Measurements from ENCODE around the gene USP49. TPM values are rescaled to one million over a fixed set of nuclear protein-coding genes. Genes with fewer than 3 reads are reported as not detected.

Gene USP49
- total and polyA plus RNA-seq, 2 experiments from 2014 or later: 0.97 to 1.2 TPM

DNA sequence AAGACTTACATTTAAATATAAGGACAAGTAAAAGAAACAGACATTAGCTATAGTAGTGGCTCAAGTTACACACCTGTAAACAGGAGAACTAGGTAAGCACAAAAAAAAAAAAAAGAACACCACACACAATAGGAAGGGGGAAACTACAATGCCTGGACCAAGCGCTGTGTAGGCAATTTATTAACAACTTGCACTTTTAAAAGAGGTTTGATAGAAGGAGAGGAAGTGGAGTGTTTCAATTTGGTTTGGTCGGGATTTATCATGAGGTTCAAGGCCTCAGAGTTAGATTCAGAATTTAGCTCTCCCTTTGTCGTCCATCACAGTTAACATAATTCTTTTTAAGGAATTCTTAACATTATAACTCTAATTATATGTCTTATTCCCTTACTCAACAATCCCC lies 1.1 kb upstream of the USP49 start:
- Histone ChIP-seq H3K27me3 (replicated peaks; ENCODE audit: insufficient read depth) (no peaks in the 10 kb centered on the region), H3K4me1 (ENCODE audit: insufficient read depth) (peaks cover 5% of the 10 kb centered on the region; the same call in 1 of the 2 replicates), H3K9me2 (ENCODE audit: insufficient read depth) (no peaks in the 10 kb centered on the region), H3K4me2 (ENCODE audit: unreplicated experiment) (peak overlapping the region; percentile 92), H4K20me1 (ENCODE audit: insufficient read depth) (no peaks in the 10 kb centered on the region), H2AFZ (peak overlapping the region; percentile 88; the same call in 1 of the 2 replicates), H3F3A (ENCODE audit: insufficient read depth) (0 out of 2 replicates have a peak, but pooled peaks cover 13% of the 10 kb centered on the region), H3K79me2 (ENCODE audit: insufficient read depth) (no peaks in the 10 kb centered on the region), H3K9ac (peak overlapping the region; percentile 81), H3K9me3 (ENCODE audit: low read depth) (no peaks in the 10 kb centered on the region), H3K36me3 (ENCODE audit: low read depth) (no peaks in the 10 kb centered on the region), H3K27ac (peak overlapping the region; percentile 57), H3K4me3 (peak overlapping the region; percentile 95)
- TF ChIP-seq EZH2phosphoT487 (IDR thresholded peaks at IDR 0.05; ENCODE audit: insufficient read depth, low read depth) (no peak), EZH2 (IDR thresholded peaks at IDR 0.05; ENCODE audit: insufficient read depth, poor library complexity, severe bottlenecking) (no peak)
- 78% methylated on average over 3 of the region's 3 CpGs for WGBS, 2 experiments (ENCODE audit: low coverage in 1 of 2, low lambda C conversion rate in 2 of 2, missing lambda C conversion rate in 2 of 2)
- no peak for DNase-seq
- in situ Hi-C loops (cut with MboI): no loop called here

DNA sequence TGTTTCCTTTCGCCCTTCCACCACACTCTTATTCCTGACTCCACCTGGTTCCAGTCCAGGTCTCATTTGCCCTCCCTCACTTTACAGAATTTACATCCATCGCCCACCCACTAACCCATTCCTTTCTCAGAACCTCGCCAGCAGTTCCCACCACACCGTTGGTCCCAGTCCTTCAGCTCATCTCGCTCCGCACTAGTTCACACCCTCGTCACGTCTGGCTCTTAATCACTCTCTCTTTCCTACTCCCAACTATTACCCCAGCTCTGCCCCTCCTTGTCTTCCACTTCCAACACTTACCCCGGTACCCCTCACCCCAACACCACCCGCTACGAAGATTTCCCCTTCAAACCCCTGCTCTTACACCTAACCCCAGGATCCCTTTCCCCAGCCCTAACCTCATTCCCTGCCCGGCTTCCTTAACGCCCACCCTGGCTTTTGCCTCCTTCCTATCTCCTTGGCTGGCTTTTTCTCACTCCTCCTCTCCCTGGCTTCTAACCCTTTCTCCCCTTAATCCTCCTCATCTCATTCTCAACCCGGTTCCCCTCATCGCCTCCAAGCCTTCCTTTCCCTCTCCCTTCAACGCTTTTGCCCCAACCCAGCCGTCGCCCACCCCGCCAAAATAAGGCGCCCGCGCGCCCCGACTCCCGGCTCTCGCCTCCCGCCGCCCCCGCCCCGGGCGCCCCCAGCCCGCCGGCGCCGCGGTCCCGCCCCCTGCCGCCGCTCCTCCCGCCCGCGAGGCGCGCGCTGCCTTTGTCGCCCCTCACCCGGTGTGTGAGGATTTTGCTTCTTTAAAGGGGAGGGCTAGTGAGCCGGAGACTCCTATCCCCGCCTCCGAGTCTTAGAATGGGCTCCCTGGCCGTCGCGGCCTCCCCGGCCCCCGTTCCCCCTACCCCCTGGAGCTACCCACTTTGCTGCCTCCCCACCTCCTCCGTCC lies 542 bp downstream of the USP49 start:
- peak overlapping the region; percentile 95 for H3K4me3 ChIP-seq
- in situ Hi-C loops (cut with MboI): no loop called here
- H3F3A ChIP-seq (ENCODE audit: insufficient read depth): 0 out of 2 replicates have a peak, but pooled peaks cover 13% of the 10 kb centered on the region
- peak overlapping the region; percentile 100 for H3K4me2 ChIP-seq (ENCODE audit: unreplicated experiment)
- 2 to 11% methylated on average over 17 to 56 of the region's 56 CpGs for WGBS, 2 experiments (ENCODE audit: low coverage in 1 of 2, low lambda C conversion rate in 2 of 2, missing lambda C conversion rate in 2 of 2)
- H4K20me1 ChIP-seq (ENCODE audit: insufficient read depth): no peaks in the 10 kb centered on the region
- no peaks in the 10 kb centered on the region for H3K9me2 ChIP-seq (ENCODE audit: insufficient read depth)
- H3K9me3 ChIP-seq (ENCODE audit: low read depth): no peaks in the 10 kb centered on the region
- H3K36me3 ChIP-seq (ENCODE audit: low read depth): no peaks in the 10 kb centered on the region
- peaks cover 5% of the 10 kb centered on the region; the same call in 1 of the 2 replicates for H3K4me1 ChIP-seq (ENCODE audit: insufficient read depth)
- H3K9ac ChIP-seq: peak overlapping the region; percentile 81
- no peak for TF ChIP-seq EZH2phosphoT487 (IDR thresholded peaks at IDR 0.05; ENCODE audit: insufficient read depth, low read depth)
- TF ChIP-seq EZH2 (IDR thresholded peaks at IDR 0.05; ENCODE audit: insufficient read depth, poor library complexity, severe bottlenecking): no peak
- H3K27me3 ChIP-seq (replicated peaks; ENCODE audit: insufficient read depth): no peaks in the 10 kb centered on the region
- H3K27ac ChIP-seq: no peak overlapping the region
- DNase-seq: peak; percentile 54
- peak overlapping the region; percentile 89 for H2AFZ ChIP-seq
- H3K79me2 ChIP-seq (ENCODE audit: insufficient read depth): no peaks in the 10 kb centered on the region

DNA sequence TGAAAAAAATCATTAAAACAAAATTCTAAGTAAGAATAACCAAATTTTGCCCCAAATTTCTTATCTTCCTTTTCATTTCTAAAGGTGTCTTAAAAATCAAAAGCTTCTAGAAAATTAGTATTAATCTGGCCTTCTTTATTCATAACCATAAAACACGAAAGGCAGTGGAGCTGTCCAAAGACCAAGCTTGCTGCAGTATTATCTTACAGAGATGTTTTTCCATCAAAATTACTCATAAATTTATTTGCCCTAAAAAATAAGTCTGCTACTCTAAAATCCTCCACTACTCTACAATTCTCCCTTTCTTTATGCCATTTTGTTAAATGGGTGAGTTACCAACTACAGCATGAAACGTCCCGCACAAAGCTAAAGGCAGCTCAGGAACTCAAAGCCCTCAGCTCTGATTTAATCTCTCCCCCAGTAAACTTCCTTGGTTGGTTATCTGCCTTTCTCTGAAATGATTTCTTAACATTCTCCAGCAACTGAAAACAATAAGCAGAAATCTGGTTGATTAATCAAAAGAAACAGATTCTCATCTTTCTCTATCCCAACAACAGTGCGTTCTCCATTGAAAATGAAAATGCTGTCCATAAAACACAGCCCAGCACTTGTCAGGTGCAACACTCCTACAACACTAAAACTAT lies 2.1 kb downstream of the USP49 start:
- no peaks in the 10 kb centered on the region for H3K9me3 ChIP-seq (ENCODE audit: low read depth)
- H4K20me1 ChIP-seq (ENCODE audit: insufficient read depth): no peaks in the 10 kb centered on the region
- peaks cover 5% of the 10 kb centered on the region; the same call in 1 of the 2 replicates for H3K4me1 ChIP-seq (ENCODE audit: insufficient read depth)
- H3K4me3 ChIP-seq: no peak overlapping the region
- H3F3A ChIP-seq (ENCODE audit: insufficient read depth): 0 out of 2 replicates have a peak, but pooled peaks cover 13% of the 10 kb centered on the region
- WGBS, 2 experiments (ENCODE audit: low coverage in 1 of 2, low lambda C conversion rate in 2 of 2, missing lambda C conversion rate in 2 of 2): 87 to 89% methylated on average over 4 of the region's 4 CpGs
- H3K27ac ChIP-seq: no peak overlapping the region
- no peaks in the 10 kb centered on the region for H3K9me2 ChIP-seq (ENCODE audit: insufficient read depth)
- H3K4me2 ChIP-seq (ENCODE audit: unreplicated experiment): no peak overlapping the region
- in situ Hi-C loops (cut with MboI): no loop called here
- no peak overlapping the region for H2AFZ ChIP-seq
- TF ChIP-seq EZH2 (IDR thresholded peaks at IDR 0.05; ENCODE audit: insufficient read depth, poor library complexity, severe bottlenecking) (no peak), EZH2phosphoT487 (IDR thresholded peaks at IDR 0.05; ENCODE audit: insufficient read depth, low read depth) (no peak)
- DNase-seq: no peak
- H3K9ac ChIP-seq: no peak overlapping the region
- H3K79me2 ChIP-seq (ENCODE audit: insufficient read depth): no peaks in the 10 kb centered on the region
- H3K27me3 ChIP-seq (replicated peaks; ENCODE audit: insufficient read depth): no peaks in the 10 kb centered on the region
- H3K36me3 ChIP-seq (ENCODE audit: low read depth): no peaks in the 10 kb centered on the region

DNA sequence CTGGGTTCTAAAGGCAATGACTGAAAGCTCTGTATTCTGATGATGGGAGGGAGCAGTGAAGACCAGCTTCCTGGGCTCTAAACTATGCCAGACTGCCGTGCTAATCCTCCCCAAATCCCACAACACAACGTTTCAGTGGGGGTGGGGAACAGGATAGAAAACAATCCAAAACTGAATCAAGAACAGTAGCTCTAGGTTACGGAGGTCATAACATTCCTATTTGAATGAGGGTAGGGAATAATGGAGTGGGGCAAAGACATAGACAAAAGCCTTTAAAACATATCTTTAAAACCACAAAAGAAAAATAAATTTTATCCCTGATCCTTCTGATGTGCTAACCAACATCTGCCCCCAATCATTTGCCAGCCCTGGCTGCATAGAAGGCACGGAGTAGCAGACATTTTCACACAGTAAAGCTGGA lies 7.8 kb downstream of the USP49 start:
- Histone ChIP-seq H3K27ac (no peak overlapping the region), H3K4me2 (ENCODE audit: unreplicated experiment) (no peak overlapping the region), H3K9me2 (ENCODE audit: insufficient read depth) (no peaks in the 10 kb centered on the region), H3K36me3 (ENCODE audit: low read depth) (no peaks in the 10 kb centered on the region), H3F3A (ENCODE audit: insufficient read depth) (no peaks in the 10 kb centered on the region), H4K20me1 (ENCODE audit: insufficient read depth) (no peaks in the 10 kb centered on the region), H3K4me1 (ENCODE audit: insufficient read depth) (peaks cover 5% of the 10 kb centered on the region; the same call in 1 of the 2 replicates), H3K9ac (no peak overlapping the region), H3K79me2 (ENCODE audit: insufficient read depth) (no peaks in the 10 kb centered on the region), H2AFZ (peak overlapping the region; percentile 5), H3K27me3 (replicated peaks; ENCODE audit: insufficient read depth) (no peaks in the 10 kb centered on the region), H3K9me3 (ENCODE audit: low read depth) (no peaks in the 10 kb centered on the region), H3K4me3 (no peak overlapping the region)
- in situ Hi-C loops (cut with MboI): no loop called here
- 21 to 26% methylated on average over 4 of the region's 4 CpGs for WGBS, 2 experiments (ENCODE audit: low coverage in 1 of 2, low lambda C conversion rate in 2 of 2, missing lambda C conversion rate in 2 of 2)
- DNase-seq: no peak
- no peak for TF ChIP-seq EZH2phosphoT487 (IDR thresholded peaks at IDR 0.05; ENCODE audit: insufficient read depth, low read depth)
- TF ChIP-seq EZH2 (IDR thresholded peaks at IDR 0.05; ENCODE audit: insufficient read depth, poor library complexity, severe bottlenecking): no peak

Data from GM23248 (cell line).